ENCODE data around the gene MPHOSPH9.

Gene MPHOSPH9, protein sequence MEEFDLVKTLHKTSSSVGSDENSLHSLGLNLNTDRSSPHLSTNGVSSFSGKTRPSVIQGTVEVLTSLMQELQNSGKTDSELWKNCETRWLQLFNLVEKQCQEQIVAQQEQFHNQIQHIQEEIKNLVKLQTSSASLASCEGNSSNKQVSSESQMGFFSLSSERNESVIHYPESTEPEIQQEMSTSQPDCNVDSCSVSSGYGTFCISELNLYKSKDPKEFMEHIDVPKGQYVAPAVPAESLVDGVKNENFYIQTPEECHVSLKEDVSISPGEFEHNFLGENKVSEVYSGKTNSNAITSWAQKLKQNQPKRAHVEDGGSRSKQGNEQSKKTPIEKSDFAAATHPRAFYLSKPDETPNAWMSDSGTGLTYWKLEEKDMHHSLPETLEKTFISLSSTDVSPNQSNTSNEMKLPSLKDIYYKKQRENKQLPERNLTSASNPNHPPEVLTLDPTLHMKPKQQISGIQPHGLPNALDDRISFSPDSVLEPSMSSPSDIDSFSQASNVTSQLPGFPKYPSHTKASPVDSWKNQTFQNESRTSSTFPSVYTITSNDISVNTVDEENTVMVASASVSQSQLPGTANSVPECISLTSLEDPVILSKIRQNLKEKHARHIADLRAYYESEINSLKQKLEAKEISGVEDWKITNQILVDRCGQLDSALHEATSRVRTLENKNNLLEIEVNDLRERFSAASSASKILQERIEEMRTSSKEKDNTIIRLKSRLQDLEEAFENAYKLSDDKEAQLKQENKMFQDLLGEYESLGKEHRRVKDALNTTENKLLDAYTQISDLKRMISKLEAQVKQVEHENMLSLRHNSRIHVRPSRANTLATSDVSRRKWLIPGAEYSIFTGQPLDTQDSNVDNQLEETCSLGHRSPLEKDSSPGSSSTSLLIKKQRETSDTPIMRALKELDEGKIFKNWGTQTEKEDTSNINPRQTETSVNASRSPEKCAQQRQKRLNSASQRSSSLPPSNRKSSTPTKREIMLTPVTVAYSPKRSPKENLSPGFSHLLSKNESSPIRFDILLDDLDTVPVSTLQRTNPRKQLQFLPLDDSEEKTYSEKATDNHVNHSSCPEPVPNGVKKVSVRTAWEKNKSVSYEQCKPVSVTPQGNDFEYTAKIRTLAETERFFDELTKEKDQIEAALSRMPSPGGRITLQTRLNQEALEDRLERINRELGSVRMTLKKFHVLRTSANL

DNA sequence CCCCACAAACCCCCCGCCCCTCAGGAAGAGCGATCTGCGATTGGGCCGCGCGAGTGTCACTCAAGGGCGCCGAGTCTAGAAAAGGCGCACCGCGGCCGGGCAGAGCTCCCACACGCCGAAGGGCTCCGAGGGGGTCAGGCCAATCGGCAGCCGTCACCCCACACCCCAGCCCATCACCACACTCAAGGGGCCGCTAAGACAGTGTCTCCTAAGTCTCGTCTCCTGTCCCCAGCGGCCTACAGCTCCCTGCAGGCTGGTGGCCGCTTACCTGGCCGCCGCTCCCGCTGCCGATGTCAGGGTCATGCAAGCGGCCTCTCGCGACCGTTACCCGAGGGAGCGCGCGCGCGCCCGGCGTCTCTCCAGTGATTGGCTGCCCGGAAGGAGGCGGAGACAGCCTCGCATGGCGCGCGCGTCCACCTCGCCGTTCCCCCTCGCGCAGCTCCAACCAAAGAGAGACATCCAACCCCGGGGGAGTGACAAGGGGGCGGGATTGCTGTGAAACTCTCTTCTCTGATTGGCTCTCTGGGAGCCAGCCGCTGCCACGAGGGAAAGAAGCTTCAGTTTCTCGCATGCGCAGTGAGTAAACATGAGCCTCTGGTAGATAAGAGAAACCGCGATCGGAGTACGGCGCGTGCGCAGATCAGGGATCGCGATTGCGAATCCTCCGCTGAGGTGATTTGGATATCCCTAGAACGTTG is at the start of gene MPHOSPH9, which contains the start of gene MTRFR:
MPHOSPH9 (minus strand) TSS at position 335 of the 698 bp plus-strand sequence. CDS start 2,777 bp downstream, outside the sequence.
MTRFR (plus strand) TSS at position 630 of the 698 bp plus-strand sequence. CDS start 20,239 bp downstream, outside the sequence.
- peaks cover 34% of the 10 kb centered on the region for H3K4me1 ChIP-seq (ENCODE audit: low read length)
- H3K4me2 ChIP-seq (ENCODE audit: low read length), result peak within 1 kb of the TSS; percentile 96
- H4K20me1 ChIP-seq (ENCODE audit: insufficient read depth, low read length), result peaks cover 19% of the 10 kb centered on the region
- peaks cover 23% of the 10 kb centered on the region for H3K36me3 ChIP-seq (replicated peaks; ENCODE audit: low read depth, low read length)
- H2AFZ ChIP-seq (ENCODE audit: low read depth, low read length), result peak within 1 kb of the TSS; percentile 89
- H3K27me3 ChIP-seq (ENCODE audit: low read depth, low read length), result no peaks in the 10 kb centered on the region
- no peaks in the 10 kb centered on the region for H3K9me3 ChIP-seq (ENCODE audit: insufficient read depth, low read length)
- H3K4me3 ChIP-seq (ENCODE audit: low read length), result peak within 1 kb of the TSS; percentile 95
- H3K27ac ChIP-seq (ENCODE audit: low read length), result peak within 1 kb of the TSS; percentile 80
- TF ChIP-seq EZH2phosphoT487 (IDR thresholded peaks at IDR 0.05; ENCODE audit: low read depth), result no peak
- TF ChIP-seq, protein P1, sequence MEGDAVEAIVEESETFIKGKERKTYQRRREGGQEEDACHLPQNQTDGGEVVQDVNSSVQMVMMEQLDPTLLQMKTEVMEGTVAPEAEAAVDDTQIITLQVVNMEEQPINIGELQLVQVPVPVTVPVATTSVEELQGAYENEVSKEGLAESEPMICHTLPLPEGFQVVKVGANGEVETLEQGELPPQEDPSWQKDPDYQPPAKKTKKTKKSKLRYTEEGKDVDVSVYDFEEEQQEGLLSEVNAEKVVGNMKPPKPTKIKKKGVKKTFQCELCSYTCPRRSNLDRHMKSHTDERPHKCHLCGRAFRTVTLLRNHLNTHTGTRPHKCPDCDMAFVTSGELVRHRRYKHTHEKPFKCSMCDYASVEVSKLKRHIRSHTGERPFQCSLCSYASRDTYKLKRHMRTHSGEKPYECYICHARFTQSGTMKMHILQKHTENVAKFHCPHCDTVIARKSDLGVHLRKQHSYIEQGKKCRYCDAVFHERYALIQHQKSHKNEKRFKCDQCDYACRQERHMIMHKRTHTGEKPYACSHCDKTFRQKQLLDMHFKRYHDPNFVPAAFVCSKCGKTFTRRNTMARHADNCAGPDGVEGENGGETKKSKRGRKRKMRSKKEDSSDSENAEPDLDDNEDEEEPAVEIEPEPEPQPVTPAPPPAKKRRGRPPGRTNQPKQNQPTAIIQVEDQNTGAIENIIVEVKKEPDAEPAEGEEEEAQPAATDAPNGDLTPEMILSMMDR (IDR thresholded peaks at IDR 0.05; ENCODE audit: low read depth, low read length), result no peak
- peak within 1 kb of the TSS; percentile 91 for H3K9ac ChIP-seq (ENCODE audit: low read length)
- H3K79me2 ChIP-seq (ENCODE audit: low read length), result peaks cover 70% of the 10 kb centered on the region

DNA sequence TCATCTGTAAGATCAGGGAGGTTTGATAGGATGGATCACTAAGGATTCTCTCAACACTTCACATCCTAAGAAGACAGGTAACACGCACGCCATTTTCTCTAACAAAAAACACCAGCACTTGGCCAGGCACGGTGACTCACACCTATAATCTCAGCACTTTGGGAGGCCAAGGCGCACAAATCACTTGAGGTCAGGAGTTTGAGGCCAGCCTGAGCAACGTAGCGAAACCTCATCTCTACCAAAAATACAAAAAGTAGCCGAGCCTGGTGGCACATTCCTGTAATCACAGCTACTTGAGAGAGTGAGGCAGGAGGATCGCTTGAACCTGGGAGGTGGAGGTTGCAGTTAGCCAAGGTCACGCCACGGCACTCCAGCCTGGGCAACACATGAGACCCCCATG is 49.2 kb upstream of the MPHOSPH9 start:
- peaks cover 17% of the 10 kb centered on the region for H3K4me1 ChIP-seq (ENCODE audit: low read length)
- TF ChIP-seq, protein P1 (IDR thresholded peaks at IDR 0.05; ENCODE audit: low read depth, low read length), result no peak
- no peak for TF ChIP-seq EZH2phosphoT487 (IDR thresholded peaks at IDR 0.05; ENCODE audit: low read depth)
- no peaks in the 10 kb centered on the region for H3K9me3 ChIP-seq (ENCODE audit: insufficient read depth, low read length)
- no peak overlapping the region for H2AFZ ChIP-seq (ENCODE audit: low read depth, low read length)
- H3K4me2 ChIP-seq (ENCODE audit: low read length), result no peak overlapping the region
- H3K4me3 ChIP-seq (ENCODE audit: low read length), result no peak overlapping the region
- H3K27ac ChIP-seq (ENCODE audit: low read length), result no peak overlapping the region
- no peaks in the 10 kb centered on the region for H4K20me1 ChIP-seq (ENCODE audit: insufficient read depth, low read length)
- no peaks in the 10 kb centered on the region for H3K36me3 ChIP-seq (replicated peaks; ENCODE audit: low read depth, low read length)
- H3K27me3 ChIP-seq (ENCODE audit: low read depth, low read length), result no peaks in the 10 kb centered on the region
- no peaks in the 10 kb centered on the region for H3K79me2 ChIP-seq (ENCODE audit: low read length)
- no peak overlapping the region for H3K9ac ChIP-seq (ENCODE audit: low read length)

DNA sequence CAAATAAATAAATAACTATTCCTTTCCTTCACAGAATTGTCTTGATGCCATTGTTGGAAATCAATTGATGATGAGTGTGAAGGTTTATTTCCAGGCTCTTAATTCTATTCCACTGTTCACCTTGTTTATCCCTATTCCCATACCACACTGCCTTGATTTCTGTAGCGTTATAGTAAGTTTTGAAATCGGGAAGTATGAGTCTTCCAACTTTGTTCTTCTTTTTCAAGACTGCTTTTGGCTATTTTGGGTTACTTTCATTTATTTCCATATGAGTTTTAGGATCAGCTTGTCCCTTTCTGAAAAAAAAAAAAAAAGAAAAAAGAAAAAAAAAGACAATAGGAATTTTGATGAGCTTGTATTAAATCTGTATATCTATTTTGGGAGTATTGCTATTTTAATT is 48.0 kb upstream of the MPHOSPH9 start:
- Histone ChIP-seq H3K4me2 (ENCODE audit: low read length) (no peak overlapping the region), H3K4me3 (ENCODE audit: low read length) (no peak overlapping the region), H3K9ac (ENCODE audit: low read length) (no peak overlapping the region), H3K36me3 (replicated peaks; ENCODE audit: low read depth, low read length) (no peaks in the 10 kb centered on the region), H2AFZ (ENCODE audit: low read depth, low read length) (no peak overlapping the region), H3K79me2 (ENCODE audit: low read length) (no peaks in the 10 kb centered on the region), H4K20me1 (ENCODE audit: insufficient read depth, low read length) (no peaks in the 10 kb centered on the region), H3K27ac (ENCODE audit: low read length) (no peak overlapping the region), H3K27me3 (ENCODE audit: low read depth, low read length) (no peaks in the 10 kb centered on the region), H3K4me1 (ENCODE audit: low read length) (peaks cover 17% of the 10 kb centered on the region), H3K9me3 (ENCODE audit: insufficient read depth, low read length) (no peaks in the 10 kb centered on the region)
- TF ChIP-seq, protein P1 (IDR thresholded peaks at IDR 0.05; ENCODE audit: low read depth, low read length), result no peak
- no peak for TF ChIP-seq EZH2phosphoT487 (IDR thresholded peaks at IDR 0.05; ENCODE audit: low read depth)
